GM19455 (cell line): Measurements from ENCODE around the gene TECTB.
A peak's percentile ranks its signal among the peaks of the same experiment; 100 is the strongest.

ENCODE experiments used
- ATAC-seq: cut with Tn5 transposase; IDR thresholded peaks from one replicate; pipeline ENCODE4 v1.9.1; 2021; ENCODE audit not compliant: unreplicated experiment

The TECTB gene

GRCh38 chr10:112304267-112304859 is 21.2 kb downstream of the TECTB start:
- ATAC-seq, result no peak

GRCh38 chr10:112307358-112308124 is 24.3 kb downstream of the TECTB start:
- peak; percentile 68 for ATAC-seq

GRCh38 chr10:112308125-112308502 is 24.9 kb downstream of the TECTB start:
- ATAC-seq, result no peak

- no peak for ATAC-seq
Measured at GRCh38 chr10:112311481-112311880, 28.3 kb downstream of the TECTB start.

- ATAC-seq, result no peak
Measured at GRCh38 chr10:112313234-112313633, 30.0 kb downstream of the TECTB start.

- ATAC-seq, result no peak
Measured at GRCh38 chr10:112313911-112314310, 30.7 kb downstream of the TECTB start.

GRCh38 chr10:112314822-112315474 is 31.7 kb downstream of the TECTB start:
- ATAC-seq, result peak; percentile 84

GRCh38 chr10:112327678-112328077 is 44.5 kb downstream of the TECTB start:
- no peak for ATAC-seq

- ATAC-seq, result no peak
Measured at GRCh38 chr10:112330162-112330561, 47.0 kb downstream of the TECTB start.

- no peak for ATAC-seq
Measured at GRCh38 chr10:112330607-112331160, 47.5 kb downstream of the TECTB start.

GRCh38 chr10:112332022-112332421 is 48.8 kb downstream of the TECTB start:
- no peak for ATAC-seq

- ATAC-seq, result no peak
Measured at GRCh38 chr10:112332509-112333228, 49.5 kb downstream of the TECTB start.

GRCh38 chr10:112333452-112333851 is 50.3 kb downstream of the TECTB start:
- no peak for ATAC-seq

GRCh38 chr10:112335111-112335867 is 52.1 kb downstream of the TECTB start:
- ATAC-seq, result no peak

GRCh38 chr10:112335868-112336265 is 52.7 kb downstream of the TECTB start:
- ATAC-seq, result no peak

GRCh38 chr10:112336556-112337201 is 53.5 kb downstream of the TECTB start:
- ATAC-seq, result no peak

GRCh38 chr10:112338957-112339356 is 55.8 kb downstream of the TECTB start:
- ATAC-seq, result no peak

- ATAC-seq, result no peak
Measured at GRCh38 chr10:112340601-112341000, 57.4 kb downstream of the TECTB start.

- no peak for ATAC-seq
Measured at GRCh38 chr10:112343056-112343806, 60.0 kb downstream of the TECTB start.
